Measurements from ENCODE around the gene MAN2C1.
"Not testable (repeated sequence)": the region's sequence is repeated elsewhere in the genome, so short reads cannot be mapped to it uniquely, and the experiment has no call there.

Gene MAN2C1

DNA sequence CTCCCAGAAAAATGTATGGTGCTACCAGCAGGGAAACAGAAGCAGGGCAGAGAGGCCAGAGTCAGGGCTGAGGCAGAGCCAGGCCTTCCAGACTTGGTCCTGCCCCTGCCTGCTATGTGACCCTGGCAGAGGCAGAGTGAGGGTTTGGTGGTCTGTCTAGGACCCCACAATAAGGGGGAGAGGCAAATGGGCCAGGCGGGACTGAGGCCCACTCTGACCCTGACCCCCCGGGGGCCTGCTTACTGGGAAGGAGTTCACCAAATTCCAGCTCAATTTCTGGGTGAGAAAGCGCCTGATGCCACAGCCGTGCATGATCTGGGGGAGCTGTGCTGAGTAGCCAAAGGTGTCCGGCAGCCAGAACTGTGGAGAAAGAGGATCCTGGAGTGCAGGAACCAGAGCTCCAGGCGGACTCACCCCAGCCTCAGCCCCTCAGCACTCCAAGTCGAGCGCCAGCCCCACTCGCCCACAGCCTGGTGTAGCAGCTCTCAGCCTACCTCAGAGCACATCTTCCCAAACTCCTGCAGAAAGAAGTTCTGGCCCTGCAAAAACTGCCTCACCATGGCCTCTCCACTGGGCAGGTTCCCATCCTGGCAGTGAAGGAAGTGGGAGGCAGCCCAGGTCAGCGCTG is 6.9 kb downstream of the MAN2C1 start:
- no peak for DNase-seq (ENCODE audit: low read depth in 2 of 2)

DNA sequence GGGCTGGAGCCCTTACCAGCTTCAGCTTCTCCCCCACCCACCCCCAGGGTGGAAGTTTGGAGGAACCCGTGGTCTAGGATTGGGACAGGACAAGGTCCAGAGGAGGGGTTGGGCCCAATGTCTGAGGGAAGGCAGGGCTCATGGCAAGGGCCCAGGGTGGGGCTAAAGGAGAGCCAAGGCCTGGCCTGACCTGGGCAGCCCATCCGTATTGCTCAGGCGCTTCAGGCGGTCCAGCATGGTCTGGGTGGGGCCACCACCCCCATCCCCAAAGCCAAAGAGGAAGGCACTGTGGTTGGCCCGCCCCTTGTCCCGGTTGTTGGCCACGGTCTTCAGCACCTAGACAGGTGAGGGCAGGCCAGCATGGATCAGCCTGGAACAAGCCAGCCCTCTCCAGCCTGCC is 7.6 kb downstream of the MAN2C1 start:
- DNase-seq (ENCODE audit: low read depth in 2 of 2) = no peak

GRCh38 chr15:75360391-75360790 is 8.0 kb downstream of the MAN2C1 start:
- DNase-seq (ENCODE audit: low read depth in 2 of 2) = no peak

GRCh38 chr15:75359537-75360250 is 8.7 kb downstream of the MAN2C1 start:
- no peak for DNase-seq (ENCODE audit: low read depth in 2 of 2)

DNA sequence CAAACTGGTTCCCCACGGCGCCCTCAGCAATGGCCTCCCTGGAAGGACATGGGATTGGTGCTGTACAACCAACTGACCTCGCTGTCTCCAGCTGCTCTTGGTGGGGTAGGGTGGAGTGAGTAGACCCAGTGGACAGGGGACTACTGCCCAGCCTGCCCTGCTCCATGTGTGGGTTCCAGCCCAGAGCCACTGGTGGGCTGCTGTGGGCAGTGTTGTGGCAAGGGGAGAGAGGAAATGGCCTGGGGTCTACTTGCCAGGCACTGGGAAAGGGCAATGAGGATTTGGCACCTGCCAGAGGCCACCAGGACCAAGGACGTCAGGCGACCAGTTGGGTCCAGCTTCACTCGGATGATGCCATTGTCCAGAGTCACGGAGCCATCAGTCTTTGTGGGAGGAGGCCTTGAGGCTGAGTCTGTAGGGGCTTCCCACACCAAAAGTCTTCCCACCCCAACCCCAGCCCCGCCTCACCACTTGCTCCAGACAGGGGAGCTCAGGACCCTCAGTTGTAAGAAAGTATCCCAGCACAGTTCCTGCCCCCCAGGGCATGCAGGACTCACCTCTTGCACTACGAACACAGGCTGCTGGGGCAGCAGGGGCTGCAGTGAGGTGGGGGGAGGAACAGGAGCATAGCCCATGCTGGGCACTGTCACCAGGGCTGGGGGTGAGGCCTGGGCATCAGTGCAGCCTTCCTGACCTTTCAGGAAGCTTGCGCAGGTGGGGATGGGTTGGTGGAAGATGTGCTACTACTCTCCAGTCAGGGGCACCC is 9.5 kb downstream of the MAN2C1 start:
- DNase-seq (ENCODE audit: low read depth in 2 of 2) = no peak

DNA sequence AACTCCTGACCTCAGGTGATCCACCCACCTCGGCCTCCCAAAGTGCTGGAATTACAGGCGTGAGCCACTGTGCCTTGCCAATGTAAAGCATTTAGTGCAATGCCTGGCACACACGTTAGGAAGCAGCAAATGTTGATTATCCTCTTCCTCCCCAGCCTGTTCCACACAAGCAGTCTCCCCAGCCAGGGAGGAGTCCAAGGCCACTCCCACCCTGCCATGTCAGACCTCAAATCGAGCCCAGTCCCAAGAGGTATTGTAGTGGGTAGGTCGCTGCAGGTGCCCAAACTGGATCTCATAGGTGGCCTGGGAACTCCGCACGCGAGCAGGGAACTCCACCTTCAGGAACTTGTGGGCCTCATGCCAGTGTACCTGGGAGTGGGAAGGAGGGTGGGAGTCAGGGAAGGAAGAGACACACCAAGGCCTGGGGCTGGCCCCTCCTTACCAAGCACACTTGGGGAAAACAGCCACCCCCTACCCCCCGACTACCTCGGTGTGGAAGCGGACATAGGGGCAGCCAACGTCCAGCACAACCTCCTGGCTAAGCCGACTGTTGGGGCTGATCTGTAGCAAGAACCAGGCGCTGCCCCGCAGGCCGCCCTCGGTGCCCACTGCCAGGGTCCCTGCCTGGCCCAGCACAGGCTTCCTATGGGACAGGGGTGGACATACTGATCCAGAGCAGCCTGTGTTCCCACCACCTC is 10.3 kb downstream of the MAN2C1 start:
- no peak for DNase-seq (ENCODE audit: low read depth in 2 of 2)

DNA sequence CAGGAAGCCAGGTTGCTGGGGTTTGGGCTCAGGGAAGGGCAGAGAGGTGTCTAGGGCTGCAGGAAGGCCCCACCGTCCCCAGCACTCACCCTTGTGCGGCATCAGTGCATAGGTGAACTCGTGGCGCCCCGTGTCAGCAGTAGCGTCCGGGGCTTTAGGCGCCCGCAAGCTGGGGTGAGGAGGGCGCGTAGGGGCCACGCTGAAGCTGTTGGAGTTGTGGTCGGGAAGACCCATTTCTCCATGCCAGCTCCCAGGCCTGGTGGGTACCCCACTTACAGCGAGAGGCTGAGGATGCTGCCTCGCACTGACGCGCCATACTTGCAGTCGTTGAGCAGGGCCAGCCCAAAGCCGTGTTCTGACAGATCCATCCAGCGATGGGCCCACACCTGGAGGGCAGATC is 11.9 kb downstream of the MAN2C1 start:
- no peak for DNase-seq (ENCODE audit: low read depth in 2 of 2)

DNA sequence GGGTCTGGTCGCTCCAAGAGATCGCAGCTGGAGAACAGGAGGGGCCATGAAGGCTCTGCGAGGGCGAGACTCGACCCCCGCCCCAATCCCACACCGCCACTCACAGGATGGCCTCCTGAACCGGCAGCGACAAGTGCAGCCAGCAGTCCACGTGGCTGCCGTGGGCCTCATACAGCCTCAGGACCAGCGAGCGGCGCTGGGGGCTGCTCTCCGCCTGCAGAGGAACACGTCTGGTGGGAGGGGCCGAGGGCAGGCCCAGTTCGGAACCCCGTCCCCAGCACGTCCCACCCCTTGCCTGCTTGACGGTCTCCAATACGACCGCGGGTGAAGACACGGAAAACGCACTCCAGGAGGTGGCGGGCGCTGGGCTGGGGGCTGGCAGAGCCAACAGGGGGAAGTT is 12.4 kb downstream of the MAN2C1 start:
- no peak for DNase-seq (ENCODE audit: low read depth in 2 of 2)

GRCh38 chr15:75355369-75355768 is 13.0 kb downstream of the MAN2C1 start:
- DNase-seq (ENCODE audit: low read depth in 2 of 2) = no peak

GRCh38 chr15:75354454-75354853 is 14.0 kb downstream of the MAN2C1 start:
- DNase-seq (ENCODE audit: low read depth in 2 of 2) = no peak

DNA sequence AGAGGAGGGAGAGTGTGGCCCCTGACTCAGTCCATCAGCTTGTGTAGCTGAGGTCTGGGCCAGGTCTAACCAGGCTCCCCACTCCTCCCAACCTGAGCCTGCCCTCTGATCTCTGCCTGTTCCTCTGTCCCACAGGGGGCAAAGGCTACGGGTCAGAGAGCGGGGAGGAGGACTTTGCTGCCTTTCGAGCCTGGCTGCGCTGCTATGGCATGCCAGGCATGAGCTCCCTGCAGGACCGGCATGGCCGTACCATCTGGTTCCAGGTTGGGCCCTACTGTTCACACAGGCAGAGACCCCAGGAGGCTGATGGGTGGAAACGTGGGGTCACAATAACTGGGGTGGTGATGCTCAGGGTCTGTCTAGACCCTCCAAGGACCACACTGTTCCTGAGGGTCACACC is 14.8 kb downstream of the MAN2C1 start:
- no peak for DNase-seq (ENCODE audit: low read depth in 2 of 2)

DNA sequence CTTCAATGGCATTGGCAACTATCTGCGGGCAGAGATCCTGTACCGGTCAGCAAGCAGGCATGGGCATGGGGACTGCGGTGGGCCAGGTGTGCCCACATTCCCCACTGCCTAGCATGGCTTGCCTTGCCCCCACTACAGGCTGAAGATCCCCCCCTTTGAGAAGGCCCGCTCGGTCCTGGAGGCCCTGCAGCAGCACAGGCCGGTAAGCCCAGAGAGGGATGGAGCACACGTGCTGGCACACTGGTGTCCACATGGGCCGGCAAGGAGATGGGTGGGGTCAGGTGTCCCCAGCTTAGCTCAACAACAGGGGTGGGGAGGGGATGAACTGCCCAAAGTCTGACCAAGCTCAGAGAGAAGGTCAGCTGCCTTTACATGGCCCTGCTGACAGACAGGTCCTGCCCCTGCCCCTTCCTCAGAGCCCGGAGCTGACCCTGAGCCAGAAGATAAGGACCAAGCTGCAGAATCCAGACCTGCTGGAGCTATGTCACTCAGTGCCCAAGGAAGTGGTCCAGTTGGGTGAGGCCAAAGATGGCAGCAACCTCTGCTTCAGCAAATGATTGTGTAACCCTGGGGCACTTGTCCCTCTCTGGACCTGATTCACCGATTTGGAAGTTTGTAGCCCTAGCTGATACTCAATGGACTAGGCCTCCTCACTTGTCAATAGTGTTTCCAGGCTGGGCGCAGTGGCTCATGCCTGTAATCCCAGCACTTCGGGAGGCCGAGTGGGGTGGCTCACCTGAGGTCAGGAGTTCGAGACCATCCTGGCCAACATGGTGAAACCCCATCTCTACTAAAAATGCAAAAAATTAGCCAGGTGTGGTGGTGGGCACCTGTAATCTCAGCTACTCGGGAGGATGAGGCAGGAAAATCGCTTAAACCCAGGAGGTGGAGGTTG is 16.0 kb downstream of the MAN2C1 start:
- DNase-seq (ENCODE audit: low read depth in 2 of 2) = no peak

DNA sequence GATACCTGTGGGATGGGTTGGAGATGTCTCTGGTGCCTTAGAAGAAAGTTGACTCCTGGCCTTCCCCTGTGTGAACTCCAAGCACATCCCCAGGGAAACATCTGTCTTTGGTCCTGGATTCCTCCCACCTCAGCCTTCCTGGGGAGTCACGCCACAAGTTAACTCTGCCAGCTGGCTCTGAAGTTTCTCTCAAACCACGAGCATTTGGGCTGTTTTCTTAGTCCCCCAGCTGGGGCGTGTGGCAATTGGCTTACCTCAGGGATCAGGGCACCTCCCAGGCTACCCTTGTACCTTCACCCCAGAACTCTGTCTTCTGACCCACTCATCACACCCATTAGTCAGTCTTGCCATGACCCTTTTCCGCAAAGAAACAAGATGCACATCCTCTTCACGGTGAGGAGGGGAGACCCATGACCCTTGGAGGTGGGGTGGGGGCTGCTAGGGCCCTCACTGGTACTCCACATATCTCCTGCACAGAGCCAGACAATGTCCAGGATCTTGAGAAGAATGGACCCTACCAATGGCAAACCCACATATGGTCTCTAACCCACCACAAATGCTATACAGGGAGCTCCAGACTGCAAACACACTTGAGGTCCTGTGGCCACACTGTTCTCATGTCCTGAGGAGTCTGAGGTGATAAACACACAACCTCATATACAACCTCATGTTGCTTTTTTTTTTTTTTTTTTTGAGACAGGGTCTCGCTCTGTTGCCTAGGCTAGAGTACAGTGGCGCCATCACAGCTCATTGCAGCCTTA is 17.6 kb downstream of the MAN2C1 start:
- DNase-seq (ENCODE audit: low read depth in 2 of 2) = no peak

DNA sequence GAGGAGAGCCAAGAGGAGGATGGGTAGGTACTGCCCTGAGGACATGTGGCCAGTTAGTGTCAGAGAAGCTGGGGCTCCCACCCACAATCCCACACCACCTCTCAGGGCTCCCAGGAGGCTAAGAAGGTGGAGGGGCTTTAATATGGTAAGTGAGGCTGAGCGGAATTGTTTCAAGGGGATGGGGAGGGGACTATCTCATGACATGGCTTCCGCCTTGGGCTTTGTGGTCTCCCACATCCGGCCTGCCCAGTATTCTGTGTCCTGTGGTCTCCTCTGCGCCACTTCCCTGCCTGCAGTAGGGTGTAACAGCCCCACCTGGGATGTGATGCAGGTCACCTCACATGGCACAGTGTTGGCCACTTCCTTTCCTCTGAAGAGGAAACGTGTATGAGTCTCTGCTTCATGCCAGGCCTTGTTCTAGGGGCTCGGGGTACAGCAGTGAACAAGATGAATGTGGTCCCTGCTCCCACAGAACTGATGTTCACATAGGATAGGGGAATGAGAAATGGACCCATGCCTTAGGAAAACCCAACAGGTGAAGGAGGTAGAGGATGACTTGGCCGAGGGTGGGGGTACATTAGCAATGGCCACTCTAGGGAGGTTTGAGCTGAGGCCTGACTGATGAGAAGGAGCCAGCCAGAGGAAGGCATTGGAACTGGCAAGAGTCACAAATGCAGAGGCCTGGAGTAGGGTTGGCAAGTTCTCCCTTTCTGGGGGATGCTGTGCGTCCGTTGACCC is 18.4 kb downstream of the MAN2C1 start:
- no peak for DNase-seq (ENCODE audit: low read depth in 2 of 2)

DNA sequence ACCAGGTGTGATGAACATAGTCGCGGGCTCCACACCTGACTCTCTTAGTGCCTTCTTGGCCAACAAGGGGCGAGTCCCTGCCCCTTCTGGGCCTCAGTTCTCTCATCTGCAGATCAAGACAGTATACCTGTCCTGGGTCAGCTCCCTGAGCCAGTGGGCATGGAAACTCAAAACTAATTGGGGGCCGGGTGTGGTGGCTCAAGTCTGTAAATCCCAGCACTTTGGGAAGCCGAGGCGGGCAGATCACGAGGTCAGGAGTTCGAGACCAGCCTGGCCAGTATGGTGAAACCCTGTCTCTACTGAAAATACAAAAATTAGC is 19.1 kb downstream of the MAN2C1 start:
- DNase-seq (ENCODE audit: low read depth in 2 of 2) = not testable (repeated sequence)

DNA sequence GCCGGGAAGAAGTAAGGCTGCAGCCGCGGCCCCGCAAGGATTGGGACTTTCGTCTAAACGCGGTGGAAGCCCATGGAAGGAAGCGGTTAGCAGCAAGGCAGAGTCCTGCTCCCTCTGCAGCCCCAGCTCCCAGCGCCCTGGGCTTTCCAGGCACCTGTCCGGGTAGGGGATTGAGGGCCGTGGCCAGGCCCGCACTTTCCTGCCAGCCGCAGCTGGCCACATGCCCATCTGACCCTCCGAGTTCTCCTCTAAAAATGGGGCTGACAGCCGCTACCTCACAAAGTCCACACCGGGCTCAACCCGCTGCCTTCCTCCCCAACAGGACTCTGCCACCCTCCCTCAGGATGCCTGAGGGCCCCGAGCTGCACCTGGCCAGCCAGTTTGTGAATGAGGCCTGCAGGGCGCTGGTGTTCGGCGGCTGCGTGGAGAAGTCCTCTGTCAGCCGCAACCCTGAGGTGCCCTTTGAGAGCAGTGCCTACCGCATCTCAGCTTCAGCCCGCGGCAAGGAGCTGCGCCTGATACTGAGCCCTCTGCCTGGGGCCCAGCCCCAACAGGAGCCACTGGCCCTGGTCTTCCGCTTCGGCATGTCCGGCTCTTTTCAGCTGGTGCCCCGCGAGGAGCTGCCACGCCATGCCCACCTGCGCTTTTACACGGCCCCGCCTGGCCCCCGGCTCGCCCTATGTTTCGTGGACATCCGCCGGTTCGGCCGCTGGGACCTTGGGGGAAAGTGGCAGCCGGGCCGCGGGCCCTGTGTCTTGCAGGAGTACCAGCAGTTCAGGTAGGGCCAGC is 19.7 kb downstream of the MAN2C1 start:
- DNase-seq (ENCODE audit: low read depth in 2 of 2) = no peak

- no peak for DNase-seq (ENCODE audit: low read depth in 2 of 2)
These were observed 20.3 kb downstream of the MAN2C1 start for GRCh38 chr15:75348034-75348561.

DNA sequence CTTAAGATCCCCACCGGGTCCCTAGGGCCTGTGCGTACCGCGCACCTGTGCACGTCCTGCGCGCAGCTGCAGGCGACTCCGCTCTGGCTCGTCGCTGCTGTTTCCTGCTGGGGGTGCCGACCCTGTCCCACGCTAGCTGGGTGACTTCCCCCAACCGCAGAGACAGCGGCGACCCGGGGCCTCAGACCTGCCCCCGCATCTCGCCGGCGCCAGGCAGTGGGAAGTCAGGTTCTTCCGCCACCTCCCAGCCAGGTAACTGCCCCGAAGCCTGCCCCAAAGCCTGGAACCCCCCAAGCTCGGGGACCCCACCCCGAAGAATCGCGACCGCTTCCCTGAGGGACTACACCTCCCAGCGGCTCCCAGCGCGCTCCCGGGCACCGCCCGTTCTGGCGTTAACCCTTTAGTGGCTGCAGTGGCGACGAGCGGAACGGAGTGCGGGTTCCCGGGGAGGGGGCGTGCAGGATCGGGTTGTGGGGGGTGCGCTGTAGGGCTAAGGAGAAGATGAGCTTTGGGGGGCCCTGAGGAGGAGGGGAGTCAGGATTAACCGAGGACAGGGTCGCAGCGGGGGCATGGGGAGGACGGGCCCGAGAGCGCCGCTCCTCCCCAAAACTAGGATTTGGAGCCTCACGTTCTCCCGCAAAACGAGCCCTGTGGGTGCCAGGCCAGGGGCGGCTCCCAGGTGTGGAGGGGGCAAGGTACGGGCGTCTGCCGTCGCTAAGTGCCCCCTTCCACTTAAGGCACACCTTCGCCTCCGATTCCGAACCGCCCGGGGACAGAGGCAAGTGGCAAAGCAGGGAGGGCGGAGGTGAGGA is 21.0 kb downstream of the MAN2C1 start:
- DNase-seq (ENCODE audit: low read depth in 2 of 2) = no peak

Measured in fibroblast of skin of left biceps (primary cell).